Stimulated activated CD8-positive, alpha-beta memory T cell treated with anti-CD3 and anti-CD28 coated beads, Interleukin-2, amount 100 ng/mL, for 48 hours (primary cell): ENCODE results near the gene ATP1A1.

ENCODE experiments used
- DNase-seq, 2 donors: peaks; one replicate each; pipeline ENCODE4 v3.0.0-alpha.2; 2020; ENCODE audit warnings: low read depth in 2 of 2

The ATP1A1 gene

GRCh38 chr1:116440731-116441130 lies 67.7 kb downstream of the ATP1A1 start:
- no peak for DNase-seq

GRCh38 chr1:116445534-116445933 lies 72.5 kb downstream of the ATP1A1 start:
- DNase-seq: no peak

DNA sequence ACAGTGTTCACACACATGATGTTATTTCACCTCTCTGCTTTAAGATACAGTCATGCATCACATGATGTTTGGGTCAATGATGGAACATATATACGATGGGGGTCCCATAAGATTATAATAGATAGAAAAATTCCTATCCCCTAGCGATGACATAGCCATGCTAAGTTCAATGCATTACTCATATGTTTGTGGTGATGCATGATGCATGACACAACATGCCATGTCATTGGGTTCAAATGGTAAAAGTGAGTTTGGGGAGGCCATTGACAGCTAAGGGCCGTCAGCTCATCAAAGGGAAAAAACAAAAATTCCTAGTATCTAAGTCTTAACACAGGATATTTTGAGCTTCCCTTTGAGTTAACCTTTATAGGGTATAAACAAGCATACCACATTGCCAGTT lies 73.6 kb downstream of the ATP1A1 start:
- DNase-seq: no peak

DNA sequence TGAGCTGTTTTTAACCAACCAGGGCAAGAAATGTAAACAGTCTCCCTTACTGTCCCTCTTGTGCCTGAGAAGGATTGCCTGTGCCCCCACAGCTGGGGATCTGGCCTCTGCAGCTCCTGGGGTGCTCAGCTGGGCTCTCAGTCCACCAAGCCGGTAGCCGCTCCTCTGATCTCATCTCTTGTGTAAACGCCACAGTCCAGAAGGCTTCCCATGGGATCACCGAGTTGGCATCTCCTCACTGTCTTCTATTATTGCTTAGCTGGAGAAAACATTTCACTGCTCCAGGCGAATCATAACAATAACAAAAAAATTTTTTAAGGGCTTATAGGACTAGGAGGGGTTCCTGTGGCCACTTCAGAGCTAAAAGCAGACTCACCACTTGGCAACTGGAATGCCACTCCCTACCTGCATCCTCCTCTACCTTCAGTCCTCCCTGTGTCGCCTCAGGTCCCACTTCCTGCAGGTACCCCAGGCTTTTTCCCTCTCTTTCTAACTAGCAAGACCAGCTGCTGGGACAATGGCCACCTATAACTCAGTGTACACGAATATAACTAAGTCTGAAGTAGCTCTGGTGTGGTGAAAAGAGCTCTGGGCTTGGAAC lies 75.8 kb downstream of the ATP1A1 start:
- no peak for DNase-seq

DNA sequence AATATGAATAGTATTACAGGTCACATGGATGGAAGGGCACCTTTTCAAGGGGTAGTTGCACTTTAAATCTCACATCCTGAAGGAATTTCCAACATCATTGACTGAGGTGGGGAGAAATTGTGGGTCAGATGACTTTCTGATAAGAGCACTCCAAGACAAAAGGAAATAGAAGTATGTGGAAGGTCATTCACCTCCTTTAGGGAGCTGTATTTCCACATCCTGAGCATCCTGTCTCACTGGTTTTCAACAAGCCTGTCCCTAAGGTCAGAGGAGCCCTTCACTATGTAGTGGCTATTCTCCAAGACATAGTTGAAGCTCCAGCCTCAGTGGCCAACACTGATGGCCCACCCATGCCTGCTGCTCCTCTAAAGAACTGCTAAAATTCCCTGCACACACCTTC lies 76.5 kb downstream of the ATP1A1 start:
- no peak for DNase-seq

GRCh38 chr1:116451702-116452101 lies 78.7 kb downstream of the ATP1A1 start:
- no peak for DNase-seq

DNA sequence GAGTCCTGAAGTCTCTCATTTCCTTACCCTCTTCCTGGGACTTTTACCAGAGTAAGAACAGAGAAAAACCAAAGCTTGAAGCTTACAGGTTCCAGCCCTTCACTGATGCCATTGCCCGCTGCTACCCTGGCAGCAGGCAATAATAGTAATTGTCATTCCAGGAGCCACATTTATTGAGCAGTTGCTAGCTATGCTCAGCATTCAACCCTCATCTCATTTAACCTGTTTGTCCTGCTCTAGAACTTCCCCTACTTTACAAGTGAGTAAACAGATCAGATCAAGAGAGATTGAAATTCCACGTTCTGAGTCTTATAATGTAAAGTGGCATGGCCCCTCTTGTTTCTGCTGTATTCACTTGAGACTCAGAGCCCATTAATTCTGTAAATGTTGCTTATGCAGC lies 80.4 kb downstream of the ATP1A1 start:
- DNase-seq: no peak

GRCh38 chr1:116453906-116454305 lies 80.9 kb downstream of the ATP1A1 start:
- DNase-seq: no peak
